HepG2 (cell line): ENCODE measurements around the gene KIF25. TPM values are rescaled to one million over a fixed set of nuclear protein-coding genes. Genes with fewer than 3 reads are reported as not detected.

ENCODE experiments used
- NFKBIZ ChIP-seq: IDR thresholded peaks from 2 replicates; pipeline ENCODE4 v1.6.1; 2018; ENCODE audit warnings: missing genetic modification reagents, missing compliant biosample characterization
- THYN1 ChIP-seq: sonication (generic); formaldehyde crosslinking; IDR thresholded peaks from 2 replicates; pipeline ENCODE4 v1.8.1; 2023; ENCODE audit warnings: low read depth, mild to moderate bottlenecking, moderate library complexity, missing genetic modification reagents, borderline replicate concordance
- ZNF589 ChIP-seq: sonication (generic); formaldehyde crosslinking; conservative IDR thresholded peaks from 2 replicates; pipeline ENCODE4 v1.8.0; 2022; ENCODE audit warnings: mild to moderate bottlenecking, moderate library complexity, missing genetic modification reagents
- ZNF841 ChIP-seq: sonication (generic); formaldehyde crosslinking; IDR thresholded peaks from 2 replicates; pipeline ENCODE4 v1.8.1; 2023; ENCODE audit warnings: missing genetic modification reagents, borderline replicate concordance
- polyA plus RNA-seq, 8 experiments: library from polyadenylated mRNA; depleted of rRNA in 3 of 8; stranded (reverse) in 7 of 8; unstranded in 1 of 8; fragments of >200 nt; fragmentation: Illumina TruSeq in 4 of 8; extraction: Trizol in 4 of 8; gene quantifications; 2 replicates each; pipeline versions ENCODE4 v1.2.1 to v1.2.3, GENCODE V29; 2011 to 2016; ENCODE audit warnings: low read depth in 4 of 8, missing spikeins in 1 of 8, mixed read lengths in 1 of 8; ENCODE audit not compliant: insufficient read depth in 1 of 8
- total RNA-seq, 5 experiments: library from RNA; depleted of rRNA; stranded (reverse); fragments of >200 nt; fragmentation: Illumina TruSeq; extraction: Trizol; gene quantifications; 2 replicates each; pipeline ENCODE4 v1.2.3, GENCODE V29; 2016; ENCODE audit warnings: low read depth in 1 of 5
- TF ChIP-seq, protein P1 (sequence below): IDR thresholded peaks from 2 replicates; pipeline ENCODE4 v1.6.1; 2016; ENCODE audit warnings: missing compliant biosample characterization, missing genetic modification reagents, borderline replicate concordance
- TF ChIP-seq, protein P2 (sequence below): sonication (generic); formaldehyde crosslinking; IDR thresholded peaks from 2 replicates; pipeline ENCODE4 v1.9.0; 2021; ENCODE audit warnings: missing genetic modification reagents, borderline replicate concordance
- TF ChIP-seq, protein P3 (sequence below): sonication (generic); formaldehyde crosslinking; IDR thresholded peaks from 2 replicates; pipeline ENCODE4 v1.4.0; 2020; ENCODE audit warnings: missing genetic modification reagents
- TF ChIP-seq, protein P4 (sequence below): sonication (generic); formaldehyde crosslinking; IDR thresholded peaks from 2 replicates; pipeline ENCODE4 v1.5.1; 2020; ENCODE audit warnings: missing genetic modification reagents, mild to moderate bottlenecking, borderline replicate concordance

KIF25 gene
- total and polyA plus RNA-seq, 2 of the 13 experiments (the other 11 are each of a cell fraction or from before 2014, with no cell fraction given): not detected

DNA sequence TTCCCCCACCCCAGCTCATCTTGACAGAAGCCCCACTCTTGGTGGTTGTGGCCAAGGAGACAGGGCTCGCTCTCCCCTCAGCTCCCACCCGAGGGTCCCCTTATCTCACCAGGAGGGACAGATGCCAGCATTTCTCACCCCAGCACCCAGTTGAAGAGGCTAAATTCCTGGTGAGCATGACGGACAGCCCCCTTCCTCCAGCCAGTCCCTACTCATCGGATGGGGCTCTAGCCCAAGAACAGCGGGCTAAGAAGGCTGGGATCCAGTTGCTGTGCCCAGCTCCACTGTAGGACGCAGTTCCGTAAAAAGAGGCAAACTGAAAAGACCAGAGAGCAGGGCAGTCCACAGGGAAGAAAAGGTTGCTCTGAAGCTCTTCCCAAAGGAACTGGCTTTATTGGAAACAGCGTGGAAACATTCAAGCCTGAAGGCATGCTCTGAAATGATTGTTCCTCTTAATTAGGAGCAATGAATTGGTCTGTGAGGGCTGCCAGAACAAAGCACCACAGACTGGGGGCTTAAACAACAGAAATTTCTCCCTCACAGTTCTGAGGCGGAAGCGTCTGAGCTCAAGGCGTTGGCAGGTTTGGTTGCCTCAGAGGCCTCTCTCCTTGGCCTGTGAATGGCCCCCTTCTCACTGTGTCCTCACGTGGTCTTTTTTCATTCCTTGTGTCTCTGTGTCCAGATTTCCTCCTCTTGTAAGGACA lies 17.9 kb upstream of the KIF25 start (continued):
- TF ChIP-seq, protein P1, sequence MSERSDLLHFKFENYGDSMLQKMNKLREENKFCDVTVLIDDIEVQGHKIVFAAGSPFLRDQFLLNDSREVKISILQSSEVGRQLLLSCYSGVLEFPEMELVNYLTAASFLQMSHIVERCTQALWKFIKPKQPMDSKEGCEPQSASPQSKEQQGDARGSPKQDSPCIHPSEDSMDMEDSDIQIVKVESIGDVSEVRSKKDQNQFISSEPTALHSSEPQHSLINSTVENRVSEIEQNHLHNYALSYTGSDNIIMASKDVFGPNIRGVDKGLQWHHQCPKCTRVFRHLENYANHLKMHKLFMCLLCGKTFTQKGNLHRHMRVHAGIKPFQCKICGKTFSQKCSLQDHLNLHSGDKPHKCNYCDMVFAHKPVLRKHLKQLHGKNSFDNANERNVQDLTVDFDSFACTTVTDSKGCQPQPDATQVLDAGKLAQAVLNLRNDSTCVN (CRISPR knock-in tag): no peak
- TF ChIP-seq ZNF589 (CRISPR knock-in tag) (no peak), ZNF841 (CRISPR knock-in tag) (no peak), THYN1 (CRISPR knock-in tag) (no peak), NFKBIZ (CRISPR knock-in tag) (no peak)
- TF ChIP-seq, protein P2, sequence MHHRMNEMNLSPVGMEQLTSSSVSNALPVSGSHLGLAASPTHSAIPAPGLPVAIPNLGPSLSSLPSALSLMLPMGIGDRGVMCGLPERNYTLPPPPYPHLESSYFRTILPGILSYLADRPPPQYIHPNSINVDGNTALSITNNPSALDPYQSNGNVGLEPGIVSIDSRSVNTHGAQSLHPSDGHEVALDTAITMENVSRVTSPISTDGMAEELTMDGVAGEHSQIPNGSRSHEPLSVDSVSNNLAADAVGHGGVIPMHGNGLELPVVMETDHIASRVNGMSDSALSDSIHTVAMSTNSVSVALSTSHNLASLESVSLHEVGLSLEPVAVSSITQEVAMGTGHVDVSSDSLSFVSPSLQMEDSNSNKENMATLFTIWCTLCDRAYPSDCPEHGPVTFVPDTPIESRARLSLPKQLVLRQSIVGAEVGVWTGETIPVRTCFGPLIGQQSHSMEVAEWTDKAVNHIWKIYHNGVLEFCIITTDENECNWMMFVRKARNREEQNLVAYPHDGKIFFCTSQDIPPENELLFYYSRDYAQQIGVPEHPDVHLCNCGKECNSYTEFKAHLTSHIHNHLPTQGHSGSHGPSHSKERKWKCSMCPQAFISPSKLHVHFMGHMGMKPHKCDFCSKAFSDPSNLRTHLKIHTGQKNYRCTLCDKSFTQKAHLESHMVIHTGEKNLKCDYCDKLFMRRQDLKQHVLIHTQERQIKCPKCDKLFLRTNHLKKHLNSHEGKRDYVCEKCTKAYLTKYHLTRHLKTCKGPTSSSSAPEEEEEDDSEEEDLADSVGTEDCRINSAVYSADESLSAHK: no peak
- TF ChIP-seq, protein P3, sequence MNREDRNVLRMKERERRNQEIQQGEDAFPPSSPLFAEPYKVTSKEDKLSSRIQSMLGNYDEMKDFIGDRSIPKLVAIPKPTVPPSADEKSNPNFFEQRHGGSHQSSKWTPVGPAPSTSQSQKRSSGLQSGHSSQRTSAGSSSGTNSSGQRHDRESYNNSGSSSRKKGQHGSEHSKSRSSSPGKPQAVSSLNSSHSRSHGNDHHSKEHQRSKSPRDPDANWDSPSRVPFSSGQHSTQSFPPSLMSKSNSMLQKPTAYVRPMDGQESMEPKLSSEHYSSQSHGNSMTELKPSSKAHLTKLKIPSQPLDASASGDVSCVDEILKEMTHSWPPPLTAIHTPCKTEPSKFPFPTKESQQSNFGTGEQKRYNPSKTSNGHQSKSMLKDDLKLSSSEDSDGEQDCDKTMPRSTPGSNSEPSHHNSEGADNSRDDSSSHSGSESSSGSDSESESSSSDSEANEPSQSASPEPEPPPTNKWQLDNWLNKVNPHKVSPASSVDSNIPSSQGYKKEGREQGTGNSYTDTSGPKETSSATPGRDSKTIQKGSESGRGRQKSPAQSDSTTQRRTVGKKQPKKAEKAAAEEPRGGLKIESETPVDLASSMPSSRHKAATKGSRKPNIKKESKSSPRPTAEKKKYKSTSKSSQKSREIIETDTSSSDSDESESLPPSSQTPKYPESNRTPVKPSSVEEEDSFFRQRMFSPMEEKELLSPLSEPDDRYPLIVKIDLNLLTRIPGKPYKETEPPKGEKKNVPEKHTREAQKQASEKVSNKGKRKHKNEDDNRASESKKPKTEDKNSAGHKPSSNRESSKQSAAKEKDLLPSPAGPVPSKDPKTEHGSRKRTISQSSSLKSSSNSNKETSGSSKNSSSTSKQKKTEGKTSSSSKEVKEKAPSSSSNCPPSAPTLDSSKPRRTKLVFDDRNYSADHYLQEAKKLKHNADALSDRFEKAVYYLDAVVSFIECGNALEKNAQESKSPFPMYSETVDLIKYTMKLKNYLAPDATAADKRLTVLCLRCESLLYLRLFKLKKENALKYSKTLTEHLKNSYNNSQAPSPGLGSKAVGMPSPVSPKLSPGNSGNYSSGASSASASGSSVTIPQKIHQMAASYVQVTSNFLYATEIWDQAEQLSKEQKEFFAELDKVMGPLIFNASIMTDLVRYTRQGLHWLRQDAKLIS (CRISPR knock-in tag): no peak
- TF ChIP-seq, protein P4, sequence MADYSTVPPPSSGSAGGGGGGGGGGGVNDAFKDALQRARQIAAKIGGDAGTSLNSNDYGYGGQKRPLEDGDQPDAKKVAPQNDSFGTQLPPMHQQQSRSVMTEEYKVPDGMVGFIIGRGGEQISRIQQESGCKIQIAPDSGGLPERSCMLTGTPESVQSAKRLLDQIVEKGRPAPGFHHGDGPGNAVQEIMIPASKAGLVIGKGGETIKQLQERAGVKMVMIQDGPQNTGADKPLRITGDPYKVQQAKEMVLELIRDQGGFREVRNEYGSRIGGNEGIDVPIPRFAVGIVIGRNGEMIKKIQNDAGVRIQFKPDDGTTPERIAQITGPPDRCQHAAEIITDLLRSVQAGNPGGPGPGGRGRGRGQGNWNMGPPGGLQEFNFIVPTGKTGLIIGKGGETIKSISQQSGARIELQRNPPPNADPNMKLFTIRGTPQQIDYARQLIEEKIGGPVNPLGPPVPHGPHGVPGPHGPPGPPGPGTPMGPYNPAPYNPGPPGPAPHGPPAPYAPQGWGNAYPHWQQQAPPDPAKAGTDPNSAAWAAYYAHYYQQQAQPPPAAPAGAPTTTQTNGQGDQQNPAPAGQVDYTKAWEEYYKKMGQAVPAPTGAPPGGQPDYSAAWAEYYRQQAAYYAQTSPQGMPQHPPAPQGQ (CRISPR knock-in tag): no peak
